ENCODE measurements around the gene STAMBPL1.
"Not testable (repeated sequence)": the region's sequence is repeated elsewhere in the genome, so short reads cannot be mapped to it uniquely, and the experiment has no call there.

The STAMBPL1 gene

GRCh38 chr10:88926566-88927415 lies 46.7 kb downstream of the STAMBPL1 start:
- no peak for DNase-seq

- DNase-seq, result no peak
These were observed 47.3 kb downstream of the STAMBPL1 start for GRCh38 chr10:88927416-88927690.

GRCh38 chr10:88928254-88928653 lies 48.2 kb downstream of the STAMBPL1 start:
- no peak for DNase-seq

- DNase-seq, result no peak
These were observed 51.5 kb downstream of the STAMBPL1 start for GRCh38 chr10:88931548-88931947.

- not testable (repeated sequence) for DNase-seq
These were observed 52.0 kb downstream of the STAMBPL1 start for GRCh38 chr10:88932029-88932428.

GRCh38 chr10:88932539-88933256 lies 52.7 kb downstream of the STAMBPL1 start:
- DNase-seq, result peak; percentile 84

GRCh38 chr10:88933564-88933963 lies 53.5 kb downstream of the STAMBPL1 start:
- DNase-seq, result no peak

- peak; percentile 69 for DNase-seq
These were observed 55.0 kb downstream of the STAMBPL1 start for GRCh38 chr10:88934900-88935672.

- no peak for DNase-seq
These were observed 56.6 kb downstream of the STAMBPL1 start for GRCh38 chr10:88936656-88937055.

- no peak for DNase-seq
These were observed 58.0 kb downstream of the STAMBPL1 start for GRCh38 chr10:88938039-88938438.

GRCh38 chr10:88938938-88939337 lies 58.9 kb downstream of the STAMBPL1 start:
- DNase-seq, result no peak

GRCh38 chr10:88941026-88941425 lies 61.0 kb downstream of the STAMBPL1 start:
- DNase-seq, result no peak

- DNase-seq, result no peak
These were observed 63.7 kb downstream of the STAMBPL1 start for GRCh38 chr10:88943778-88944177.

GRCh38 chr10:88944813-88945212 lies 64.8 kb downstream of the STAMBPL1 start:
- DNase-seq, result no peak

GRCh38 chr10:88946200-88946599 lies 66.2 kb downstream of the STAMBPL1 start:
- no peak for DNase-seq

- no peak for DNase-seq
These were observed 67.0 kb downstream of the STAMBPL1 start for GRCh38 chr10:88946965-88947590.

- DNase-seq, result no peak
These were observed 69.0 kb downstream of the STAMBPL1 start for GRCh38 chr10:88949051-88949450.

- DNase-seq, result no peak
These were observed 70.1 kb downstream of the STAMBPL1 start for GRCh38 chr10:88949912-88950837.

GRCh38 chr10:88952647-88953111 lies 72.6 kb downstream of the STAMBPL1 start, which contains the start of gene ACTA2:
Gene ACTA2, minus strand, starts transcription at chr10:88952773. Its CDS starts 3,843 bp downstream, at chr10:88948930.
- no peak for DNase-seq

GRCh38 chr10:88953662-88954061 lies 73.6 kb downstream of the STAMBPL1 start:
- no peak for DNase-seq

- no peak for DNase-seq
These were observed 74.5 kb downstream of the STAMBPL1 start for GRCh38 chr10:88954458-88955083.

Measured in NCI-H1436 (cell line).